Prostate gland (tissue), 2 donors: ENCODE data around the gene GOLGA2. TPM values are rescaled to one million over a fixed set of nuclear protein-coding genes. Genes with fewer than 3 reads are reported as not detected.

ENCODE experiments used
- DNase-seq: peaks from one replicate; pipeline ENCODE4 v3.0.0-alpha.2; 2019; ENCODE audit warnings: low spot score
- H3K27ac ChIP-seq, 2 donors: fragments of 200-600 bp; sonication (generic); 2 replicates each; pipeline ENCODE4 v1.5.1; 2017 to 2019
- H3K27me3 ChIP-seq: fragments of 200-600 bp; sonication (generic); replicated peaks from 2 replicates; pipeline ENCODE4 v1.5.1; 2019; ENCODE audit not compliant: insufficient read depth
- H3K36me3 ChIP-seq, 2 donors: fragments of 200-600 bp; sonication (generic); 1 replicate in 1 of 2; 2 replicates in 1 of 2; pipeline versions ENCODE4 v1.5.1 to v1.8.1; 2017 to 2019
- H3K4me1 ChIP-seq: fragments of 200-600 bp; sonication (generic); replicated peaks from 2 replicates; pipeline ENCODE4 v1.5.1; 2019
- H3K4me3 ChIP-seq, 2 donors: fragments of 200-600 bp; sonication (generic); 2 replicates each; pipeline ENCODE4 v1.5.1; 2017 to 2019
- H3K9me3 ChIP-seq: fragments of 200-600 bp; sonication (generic); 2 replicates; pipeline ENCODE4 v1.5.1; 2017
- POLR2A ChIP-seq: fragments of 450-650 bp; IDR thresholded peaks from one replicate; pipeline ENCODE4 v1.6.1; 2016; ENCODE audit warnings: antibody characterized with exemption, mild to moderate bottlenecking
- POLR2AphosphoS5 ChIP-seq: sonication (generic); formaldehyde crosslinking; IDR thresholded peaks from one replicate; pipeline ENCODE4 v1.6.1; 2017; ENCODE audit warnings: antibody characterized with exemption
- WGBS: methylation state at CpG from one replicate; pipeline ENCODE4 v1.1.5; 2018; 5-methylcytosine and 5-hydroxymethylcytosine counted together
- intact Hi-C: fragments of 100-400 bp; cut with DNase I; formaldehyde crosslinking; loops from one replicate; pipeline ENCODE4 v1.14.2; 2022
- total RNA-seq, 2 donors: library from RNA; depleted of rRNA; stranded (reverse); fragments of >200 nt; gene quantifications; one replicate each; pipeline ENCODE4 v1.1.0, GENCODE V29; 2016
- TF ChIP-seq, protein P1 (sequence below), 4 experiments: fragments of 200-600 bp in 2 of 4; fragments of 450-650 bp in 2 of 4; sonication (generic) in 2 of 4; IDR thresholded peaks; 1 replicate in 3 of 4; 2 replicates in 1 of 4; pipeline ENCODE4 v1.5.1; 2016 to 2019; ENCODE audit warnings: antibody characterized with exemption in 4 of 4, mild to moderate bottlenecking in 2 of 4, moderate library complexity in 2 of 4

The GOLGA2 gene
- total RNA-seq, 2 donors from 2014 or later = 92.1 to 147 TPM

DNA sequence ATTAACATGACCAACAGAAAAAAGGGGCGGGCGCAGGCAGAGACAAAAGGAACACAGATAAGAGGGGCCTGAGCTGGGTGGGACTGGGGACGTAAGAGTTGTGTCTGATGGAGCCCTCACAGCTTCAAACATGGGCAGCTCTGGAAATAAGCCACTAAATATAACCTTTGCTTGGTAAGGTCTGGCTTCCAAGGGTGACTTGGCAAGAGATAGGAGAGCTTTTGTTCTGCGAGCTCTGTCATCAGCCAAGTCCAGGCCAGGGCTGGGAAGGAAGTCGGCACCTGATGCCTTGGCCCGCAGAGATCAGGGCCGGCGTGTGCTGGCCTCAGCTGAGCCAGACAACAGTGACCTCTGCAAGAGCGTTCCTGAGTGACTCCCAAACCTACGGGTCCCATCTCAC is 34.7 kb upstream of the GOLGA2 start:
- Histone ChIP-seq H3K27me3 (no peaks in the 10 kb centered on the region), H3K36me3 (peaks cover 4 to 10% of the 10 kb centered on the region in 2 donors), H3K9me3 (no peaks in the 10 kb centered on the region), H3K4me1 (no peaks in the 10 kb centered on the region), H3K27ac (no peak overlapping the region), H3K4me3 (no peak overlapping the region)
- DNase-seq = no peak
- WGBS = 76% methylated on average over 10 of the region's 10 CpGs
- intact Hi-C loops = no loop called here
- TF ChIP-seq POLR2AphosphoS5 (no peak), POLR2A (no peak)
- TF ChIP-seq, protein P1, sequence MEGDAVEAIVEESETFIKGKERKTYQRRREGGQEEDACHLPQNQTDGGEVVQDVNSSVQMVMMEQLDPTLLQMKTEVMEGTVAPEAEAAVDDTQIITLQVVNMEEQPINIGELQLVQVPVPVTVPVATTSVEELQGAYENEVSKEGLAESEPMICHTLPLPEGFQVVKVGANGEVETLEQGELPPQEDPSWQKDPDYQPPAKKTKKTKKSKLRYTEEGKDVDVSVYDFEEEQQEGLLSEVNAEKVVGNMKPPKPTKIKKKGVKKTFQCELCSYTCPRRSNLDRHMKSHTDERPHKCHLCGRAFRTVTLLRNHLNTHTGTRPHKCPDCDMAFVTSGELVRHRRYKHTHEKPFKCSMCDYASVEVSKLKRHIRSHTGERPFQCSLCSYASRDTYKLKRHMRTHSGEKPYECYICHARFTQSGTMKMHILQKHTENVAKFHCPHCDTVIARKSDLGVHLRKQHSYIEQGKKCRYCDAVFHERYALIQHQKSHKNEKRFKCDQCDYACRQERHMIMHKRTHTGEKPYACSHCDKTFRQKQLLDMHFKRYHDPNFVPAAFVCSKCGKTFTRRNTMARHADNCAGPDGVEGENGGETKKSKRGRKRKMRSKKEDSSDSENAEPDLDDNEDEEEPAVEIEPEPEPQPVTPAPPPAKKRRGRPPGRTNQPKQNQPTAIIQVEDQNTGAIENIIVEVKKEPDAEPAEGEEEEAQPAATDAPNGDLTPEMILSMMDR (IDR thresholded peaks at IDR 0.05) = no peak

DNA sequence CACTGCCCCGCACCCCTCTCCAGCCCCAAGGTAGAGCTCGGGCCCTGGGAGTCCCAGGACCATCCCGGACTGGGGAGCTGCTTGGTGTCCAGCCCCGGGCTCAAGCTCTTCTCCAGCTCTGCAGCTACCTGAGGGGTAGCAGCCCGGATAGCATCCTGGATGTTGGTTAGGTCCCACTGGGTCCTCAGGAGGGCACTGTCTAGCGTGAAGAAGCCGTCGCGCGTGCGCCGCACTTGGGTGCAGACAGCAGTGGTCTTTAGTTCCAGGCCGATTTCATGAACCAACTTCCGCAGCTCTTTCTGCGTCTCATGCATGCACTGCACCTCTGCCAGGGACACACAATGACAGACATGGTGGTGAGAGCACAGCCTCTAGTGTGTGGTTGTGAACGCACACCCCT is 33.7 kb upstream of the GOLGA2 start:
- Histone ChIP-seq H3K4me3 (no peak overlapping the region), H3K27me3 (no peaks in the 10 kb centered on the region), H3K4me1 (no peaks in the 10 kb centered on the region), H3K36me3 (peaks cover 4 to 10% of the 10 kb centered on the region in 2 donors), H3K27ac (no peak overlapping the region), H3K9me3 (no peaks in the 10 kb centered on the region)
- no peak for DNase-seq
- whole genome bisulfite sequencing = 92% methylated on average over 16 of the region's 16 CpGs
- intact Hi-C loops = no loop called here
- no peak for TF ChIP-seq POLR2A
- TF ChIP-seq POLR2AphosphoS5 = no peak
- TF ChIP-seq, protein P1 (IDR thresholded peaks at IDR 0.05) = no peak

DNA sequence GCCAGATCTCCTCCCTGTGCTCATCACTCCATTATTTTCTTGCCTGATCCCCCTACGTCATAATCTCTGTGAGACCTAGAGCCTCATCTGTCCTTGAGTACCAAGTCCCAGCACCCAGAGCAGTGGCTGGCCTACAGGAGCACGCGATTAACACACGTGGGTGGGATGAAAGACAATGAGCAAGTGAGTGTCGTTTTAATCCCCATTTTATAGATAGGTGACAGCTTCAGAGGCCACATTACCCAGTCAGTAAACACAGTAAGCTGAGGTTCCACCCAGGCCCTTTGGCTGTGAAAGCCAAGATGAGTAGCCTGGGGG is 29.1 kb upstream of the GOLGA2 start:
- Histone ChIP-seq H3K4me1 (no peaks in the 10 kb centered on the region), H3K27ac (no peak overlapping the region), H3K27me3 (no peaks in the 10 kb centered on the region), H3K9me3 (no peaks in the 10 kb centered on the region), H3K4me3 (no peak overlapping the region), H3K36me3 (peaks cover 0 to 4% of the 10 kb centered on the region in 2 donors)
- intact Hi-C loops = no loop called here
- TF ChIP-seq POLR2A (no peak), POLR2AphosphoS5 (no peak)
- TF ChIP-seq, protein P1 (IDR thresholded peaks at IDR 0.05) = no peak
- 45% methylated on average over 5 of the region's 5 CpGs for WGBS
- no peak for DNase-seq

DNA sequence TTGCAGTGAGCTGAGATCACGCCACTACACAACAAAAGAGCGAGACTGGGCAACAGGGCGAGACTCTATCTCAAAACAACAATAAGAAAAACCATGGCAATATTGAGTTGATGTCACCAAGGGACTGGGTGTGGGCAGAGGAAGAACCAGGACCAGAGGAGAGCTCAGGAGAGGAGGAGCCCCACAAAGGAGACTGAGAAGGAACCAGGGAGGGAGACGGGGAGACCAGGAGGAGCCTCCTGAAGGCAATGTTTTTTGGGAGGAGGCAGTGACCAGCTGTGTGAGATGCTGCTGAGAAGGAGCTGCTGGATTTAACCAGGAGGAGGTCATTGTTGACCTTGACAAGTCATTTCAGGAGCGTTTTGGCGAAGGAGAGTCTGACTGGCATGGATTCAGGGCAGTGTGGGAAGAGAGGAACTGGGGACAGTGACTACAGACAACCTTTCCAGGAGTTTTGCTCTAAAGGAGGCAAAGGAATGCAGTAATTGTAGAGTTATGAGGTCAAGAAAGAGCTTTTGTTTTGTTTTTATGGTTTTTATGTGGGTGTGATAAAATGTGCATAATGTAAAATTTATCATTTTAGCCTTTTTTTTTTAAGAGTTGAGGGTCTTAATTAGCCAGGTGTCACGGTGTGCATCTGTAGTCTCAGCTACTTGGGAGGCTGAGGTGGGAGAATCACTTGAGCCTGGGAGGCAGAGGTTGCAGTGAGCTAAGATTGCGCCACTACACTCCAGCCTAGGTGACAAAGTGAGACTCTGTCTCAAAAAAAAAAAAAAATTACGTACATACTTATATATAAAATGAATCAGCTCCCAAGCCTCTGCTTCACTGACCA is 28.5 kb upstream of the GOLGA2 start:
- Histone ChIP-seq H3K4me3 (no peak overlapping the region), H3K36me3 (peaks cover 0 to 1% of the 10 kb centered on the region in 2 donors), H3K9me3 (no peaks in the 10 kb centered on the region), H3K27me3 (no peaks in the 10 kb centered on the region), H3K4me1 (no peaks in the 10 kb centered on the region), H3K27ac (no peak overlapping the region)
- intact Hi-C loops = no loop called here
- 78% methylated on average over 9 of the region's 9 CpGs for WGBS
- DNase-seq = no peak
- TF ChIP-seq, protein P1 (IDR thresholded peaks at IDR 0.05) = no peak
- TF ChIP-seq POLR2A (no peak), POLR2AphosphoS5 (no peak)
